Neutrophil (primary cell): ENCODE data around the gene ZNF768.

Experiments
- H3K27ac ChIP-seq: fragments of 200-600 bp; sonication (generic); 2 replicates; pipeline ENCODE4 v1.5.1; 2016; ENCODE audit warnings: mild to moderate bottlenecking, moderate library complexity
- H3K27me3 ChIP-seq: fragments of 200-600 bp; sonication (generic); 2 replicates; pipeline ENCODE4 v1.6.0; 2016; ENCODE audit warnings: mild to moderate bottlenecking
- H3K36me3 ChIP-seq: fragments of 200-600 bp; sonication (generic); 2 replicates; pipeline ENCODE4 v1.5.1; 2017
- H3K4me1 ChIP-seq, 2 experiments: fragments of 200-600 bp in 1 of 2; sonication (generic) in 1 of 2; 1 replicate in 1 of 2; 2 replicates in 1 of 2; pipeline versions ENCODE4 v1.5.1 to v1.6.1; 2013 to 2016; ENCODE audit warnings: low read depth in 1 of 2, low read length in 1 of 2, mild to moderate bottlenecking in 1 of 2, moderate library complexity in 1 of 2; ENCODE audit not compliant: control insufficient read depth in 1 of 2, insufficient read depth in 1 of 2
- H3K4me3 ChIP-seq, 2 experiments: fragments of 200-600 bp in 1 of 2; sonication (generic) in 1 of 2; 1 replicate in 1 of 2; 2 replicates in 1 of 2; pipeline ENCODE4 v1.5.1; 2013 to 2016; ENCODE audit warnings: low read depth in 1 of 2, low read length in 1 of 2, mild to moderate bottlenecking in 1 of 2, moderate library complexity in 1 of 2
- H3K9me3 ChIP-seq: fragments of 200-600 bp; sonication (generic); 2 replicates; pipeline ENCODE4 v1.5.1; 2016
- TF ChIP-seq, protein P1 (sequence below): fragments of 200-600 bp; sonication (generic); IDR thresholded peaks from 2 replicates; pipeline ENCODE4 v1.5.1; 2016; ENCODE audit warnings: antibody characterized with exemption

The ZNF768 gene

DNA sequence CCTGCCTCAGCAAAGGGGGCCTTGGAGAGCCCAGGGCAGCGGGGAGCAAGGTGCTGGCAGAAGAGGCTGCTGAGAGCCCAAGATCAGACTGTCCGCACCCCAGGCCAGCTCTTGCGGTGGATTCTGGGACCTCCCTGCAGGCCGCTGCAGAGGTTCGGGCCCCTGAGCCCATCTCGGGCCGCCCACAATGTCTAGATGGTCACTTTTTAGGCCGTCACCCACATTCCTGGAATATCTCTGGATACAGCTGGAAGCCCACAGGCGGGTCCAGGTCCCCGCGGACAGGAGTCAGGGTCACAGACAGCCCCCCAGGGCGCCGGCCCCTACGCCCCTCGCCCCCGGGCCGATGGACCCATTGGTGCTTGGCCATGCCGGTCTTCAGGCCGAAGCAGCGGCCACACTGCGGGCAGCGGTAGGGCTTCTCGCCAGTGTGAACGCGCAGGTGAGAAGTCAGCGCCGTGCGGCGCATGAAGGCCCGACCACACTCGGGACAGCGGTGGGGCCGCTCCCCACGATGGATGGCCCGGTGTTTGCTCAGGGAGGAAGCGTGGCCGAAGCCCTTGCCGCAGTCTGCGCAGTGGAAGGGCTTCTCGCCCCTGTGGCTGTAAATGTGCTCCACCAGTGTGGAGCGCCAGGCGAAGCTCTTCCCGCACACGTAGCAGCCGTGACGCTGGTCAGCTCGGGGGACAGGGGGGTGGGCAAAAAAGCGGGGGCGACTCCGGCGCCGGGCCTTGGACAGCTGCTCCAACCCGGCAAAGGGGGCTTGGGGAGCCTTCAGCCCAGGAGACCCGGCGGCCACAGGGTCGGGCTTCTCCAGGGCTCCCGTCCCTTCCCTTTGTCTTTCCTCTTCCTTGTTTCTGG lies 6.1 kb upstream of the ZNF768 start:
- no peaks in the 10 kb centered on the region for H3K9me3 ChIP-seq
- H3K4me1 ChIP-seq: peaks cover 44% of the 10 kb centered on the region in 2 experiments
- H3K4me3 ChIP-seq: no peak overlapping the region
- TF ChIP-seq, protein P1, sequence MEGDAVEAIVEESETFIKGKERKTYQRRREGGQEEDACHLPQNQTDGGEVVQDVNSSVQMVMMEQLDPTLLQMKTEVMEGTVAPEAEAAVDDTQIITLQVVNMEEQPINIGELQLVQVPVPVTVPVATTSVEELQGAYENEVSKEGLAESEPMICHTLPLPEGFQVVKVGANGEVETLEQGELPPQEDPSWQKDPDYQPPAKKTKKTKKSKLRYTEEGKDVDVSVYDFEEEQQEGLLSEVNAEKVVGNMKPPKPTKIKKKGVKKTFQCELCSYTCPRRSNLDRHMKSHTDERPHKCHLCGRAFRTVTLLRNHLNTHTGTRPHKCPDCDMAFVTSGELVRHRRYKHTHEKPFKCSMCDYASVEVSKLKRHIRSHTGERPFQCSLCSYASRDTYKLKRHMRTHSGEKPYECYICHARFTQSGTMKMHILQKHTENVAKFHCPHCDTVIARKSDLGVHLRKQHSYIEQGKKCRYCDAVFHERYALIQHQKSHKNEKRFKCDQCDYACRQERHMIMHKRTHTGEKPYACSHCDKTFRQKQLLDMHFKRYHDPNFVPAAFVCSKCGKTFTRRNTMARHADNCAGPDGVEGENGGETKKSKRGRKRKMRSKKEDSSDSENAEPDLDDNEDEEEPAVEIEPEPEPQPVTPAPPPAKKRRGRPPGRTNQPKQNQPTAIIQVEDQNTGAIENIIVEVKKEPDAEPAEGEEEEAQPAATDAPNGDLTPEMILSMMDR: no peak
- no peak overlapping the region for H3K27ac ChIP-seq
- H3K27me3 ChIP-seq: no peaks in the 10 kb centered on the region
- peaks cover 11% of the 10 kb centered on the region for H3K36me3 ChIP-seq

DNA sequence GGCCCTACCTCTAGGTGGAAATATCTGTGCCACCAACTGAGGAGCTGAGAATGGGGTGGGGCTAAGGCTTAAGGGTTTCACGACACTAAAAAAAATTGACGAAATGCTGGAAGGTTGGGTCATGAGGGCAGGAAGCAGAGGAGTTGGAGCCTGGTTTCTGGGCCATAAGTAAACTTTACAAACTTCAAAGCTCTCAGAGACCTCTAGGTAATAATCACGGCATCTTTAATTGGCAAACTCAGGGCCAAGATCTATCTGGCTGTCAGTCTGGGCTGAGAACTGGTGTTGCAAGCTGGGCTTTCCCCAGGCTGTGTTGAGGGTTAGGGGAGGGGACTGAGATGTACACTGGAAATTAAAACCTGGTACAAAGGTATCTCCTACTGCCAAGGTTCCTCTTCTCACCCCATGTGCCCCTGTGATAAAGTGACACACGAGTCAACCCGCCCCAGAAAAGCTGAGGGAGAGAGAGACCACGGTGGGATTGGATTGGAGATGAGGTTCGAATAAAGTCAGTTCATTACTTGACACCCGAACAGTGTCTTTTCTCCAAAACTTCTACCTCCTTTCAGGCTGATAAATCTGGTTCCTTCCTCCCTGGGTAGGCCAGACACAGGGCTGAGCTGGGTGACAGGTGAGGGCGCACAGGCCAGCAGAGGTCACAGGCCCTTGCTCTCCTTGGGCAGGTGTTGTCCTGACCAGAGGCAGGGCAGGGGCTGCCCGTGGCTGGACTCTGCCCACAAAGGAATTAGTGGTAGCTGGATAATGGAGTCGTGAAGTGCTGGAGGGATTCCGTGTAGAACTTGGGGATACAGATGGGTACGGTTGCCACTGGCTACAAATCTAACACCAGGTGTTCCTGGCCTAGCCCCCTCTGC lies 4.0 kb upstream of the ZNF768 start:
- peaks cover 11% of the 10 kb centered on the region for H3K36me3 ChIP-seq
- H3K4me1 ChIP-seq: peaks cover 44 to 47% of the 10 kb centered on the region in 2 experiments
- no peaks in the 10 kb centered on the region for H3K9me3 ChIP-seq
- peak overlapping the region; percentile 18 for H3K27ac ChIP-seq
- no peak overlapping the region for H3K4me3 ChIP-seq
- no peaks in the 10 kb centered on the region for H3K27me3 ChIP-seq
- TF ChIP-seq, protein P1: no peak

DNA sequence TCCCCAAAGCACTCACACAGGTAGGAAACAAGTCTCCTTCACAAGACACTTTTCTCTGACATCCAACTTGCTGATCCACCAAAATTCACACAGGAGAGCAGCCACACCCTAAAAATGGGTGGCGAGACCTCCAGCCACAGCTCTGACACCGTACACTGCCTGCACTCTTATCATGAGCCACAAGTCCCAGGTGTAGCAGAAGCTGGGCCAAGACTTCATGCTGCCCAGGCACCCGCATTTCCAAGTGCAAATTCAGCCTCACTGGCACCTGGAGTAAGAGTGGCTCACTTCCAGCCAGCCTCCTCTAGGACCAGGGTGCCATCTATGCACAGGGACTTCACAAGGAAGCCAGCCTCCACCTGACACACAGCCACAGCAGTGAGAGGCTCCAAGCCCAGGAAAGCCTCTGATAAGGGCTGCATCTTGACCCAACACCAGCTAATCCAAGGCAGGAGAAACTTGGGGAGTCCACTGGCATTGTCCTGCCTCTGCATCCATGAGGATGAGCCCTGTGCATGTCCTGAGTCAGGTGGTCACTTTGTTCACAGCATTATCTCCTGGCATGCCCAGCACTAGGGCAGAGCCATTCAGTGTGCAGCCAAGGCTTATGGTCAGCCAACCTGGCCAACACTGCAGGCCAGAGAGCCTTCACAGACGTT lies 2.6 kb upstream of the ZNF768 start:
- no peak overlapping the region for H3K4me3 ChIP-seq
- peak overlapping the region; percentile 98 for H3K27ac ChIP-seq
- peaks cover 36% of the 10 kb centered on the region in 2 experiments for H3K4me1 ChIP-seq
- H3K27me3 ChIP-seq: no peaks in the 10 kb centered on the region
- H3K36me3 ChIP-seq: peaks cover 15% of the 10 kb centered on the region
- no peaks in the 10 kb centered on the region for H3K9me3 ChIP-seq
- TF ChIP-seq, protein P1: no peak

DNA sequence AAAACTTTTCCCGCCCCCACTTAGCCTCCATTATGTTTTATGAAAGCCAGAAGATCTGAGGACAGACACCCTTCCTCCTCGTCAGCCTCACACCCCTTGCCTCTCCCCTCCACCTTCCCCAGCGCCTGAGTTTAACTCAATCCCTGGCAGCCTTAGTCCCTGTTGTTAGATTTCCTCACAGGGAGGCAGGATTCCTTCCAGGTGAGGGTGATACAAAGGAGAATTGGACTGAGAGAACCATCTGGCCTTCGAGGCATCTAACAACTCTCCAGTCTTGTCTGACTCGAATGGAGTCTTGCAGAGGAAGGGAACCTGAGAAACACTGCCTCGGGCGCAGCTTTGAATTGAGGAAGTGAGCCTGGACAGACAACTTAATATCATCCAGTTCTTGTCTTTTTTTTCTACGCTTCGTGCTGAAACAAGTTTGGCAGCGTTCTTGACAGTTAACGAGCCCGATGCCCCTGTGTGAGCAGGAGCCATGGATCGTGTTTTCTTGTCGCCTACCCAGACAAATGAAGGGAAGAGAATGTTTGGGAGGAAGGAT lies 1.3 kb upstream of the ZNF768 start:
- TF ChIP-seq, protein P1: no peak
- Histone ChIP-seq H3K36me3 (peaks cover 15% of the 10 kb centered on the region), H3K27me3 (no peaks in the 10 kb centered on the region), H3K4me1 (peaks cover 26 to 27% of the 10 kb centered on the region in 2 experiments), H3K4me3 (peak overlapping the region; percentile 95 to 98), H3K9me3 (no peaks in the 10 kb centered on the region), H3K27ac (peak overlapping the region; percentile 98)
